PC-3 (cell line): ENCODE results near the gene FAM184A. TPM values are rescaled to one million over a fixed set of nuclear protein-coding genes. Genes with fewer than 3 reads are reported as not detected.

Experiments
- ATAC-seq: fragments of 200-7000 bp; cut with Tn5 transposase; 2 replicates; pipeline ENCODE4 v1.9.1; 2020; ENCODE audit warnings: mild to moderate bottlenecking, moderate library complexity
- BruUV-seq: library from RNA; stranded (reverse); fragments of 400-500 nt; replicated peaks from 2 replicates; lab custom pipeline; 2021; lab: Mats Ljungman, UMichigan
- CTCF ChIA-PET: fragments of 300-600 bp; sonication (Branson Sonifier 250); formaldehyde crosslinking; loops from one replicate; lab custom pipeline; 2022; ENCODE audit warnings: antibody characterized with exemption; lab: Charles Lee
- POLR2A ChIA-PET: fragments of 300-600 bp; sonication (Branson Sonifier 250); formaldehyde crosslinking; loops from one replicate; lab custom pipeline; 2022; ENCODE audit warnings: antibody characterized with exemption; ENCODE audit not compliant: unreplicated experiment; lab: Charles Lee
- DNase-seq: peaks from one replicate; pipeline ENCODE4 v3.0.0-alpha.2; 2015
- H2AFZ ChIP-seq: fragments of 300-600 bp; sonication (generic); 2 replicates; pipeline ENCODE4 v1.6.0; 2016; ENCODE audit warnings: antibody characterized with exemption, low read length
- H3F3A ChIP-seq: fragments of 300-600 bp; sonication (generic); one replicate; pipeline ENCODE4 v1.6.0; 2017; ENCODE audit warnings: antibody characterized with exemption, low read length, control low read depth, mild to moderate bottlenecking; ENCODE audit not compliant: unreplicated experiment
- H3K27ac ChIP-seq: fragments of 300-600 bp; sonication (generic); 2 replicates; pipeline ENCODE4 v1.5.1; 2016; ENCODE audit warnings: mild to moderate bottlenecking, low read length
- H3K27me3 ChIP-seq: fragments of 300-600 bp; sonication (generic); 2 replicates; pipeline ENCODE4 v1.6.1; 2016; ENCODE audit warnings: low read length, mixed read lengths
- H3K36me3 ChIP-seq: fragments of 300-600 bp; sonication (generic); 2 replicates; pipeline ENCODE4 v1.6.1; 2016; ENCODE audit warnings: low read depth, mixed run types, low read length, mixed read lengths
- H3K4me1 ChIP-seq: fragments of 300-600 bp; sonication (generic); 2 replicates; pipeline ENCODE4 v1.5.1; 2016; ENCODE audit warnings: low read length; ENCODE audit not compliant: insufficient read depth
- H3K4me2 ChIP-seq: fragments of 300-600 bp; sonication (generic); 2 replicates; pipeline ENCODE4 v1.6.0; 2016; ENCODE audit warnings: low read length
- H3K4me3 ChIP-seq: fragments of 300-600 bp; sonication (generic); 2 replicates; pipeline ENCODE4 v1.5.1; 2016; ENCODE audit warnings: mild to moderate bottlenecking, low read length, mixed read lengths
- H3K79me2 ChIP-seq: fragments of 300-600 bp; sonication (generic); 2 replicates; pipeline ENCODE4 v1.6.1; 2017; ENCODE audit warnings: low read length, mixed read lengths
- H3K9ac ChIP-seq: fragments of 300-600 bp; sonication (generic); 2 replicates; pipeline ENCODE4 v1.6.0; 2016; ENCODE audit warnings: mild to moderate bottlenecking, low read length
- H3K9me2 ChIP-seq: fragments of 300-600 bp; sonication (generic); replicated peaks from 2 replicates; pipeline ENCODE4 v1.6.1; 2016; ENCODE audit warnings: mixed run types, low read length, mixed read lengths
- H3K9me3 ChIP-seq: fragments of 300-600 bp; sonication (generic); 2 replicates; pipeline ENCODE4 v1.6.1; 2016; ENCODE audit warnings: low read length, mixed read lengths
- H4K20me1 ChIP-seq: fragments of 300-600 bp; sonication (generic); 2 replicates; pipeline ENCODE4 v1.6.1; 2016; ENCODE audit warnings: low read length, mixed read lengths
- EZH2 ChIP-seq: fragments of 300-600 bp; sonication (generic); IDR thresholded peaks from one replicate; pipeline ENCODE4 v1.6.1; 2017; ENCODE audit warnings: antibody characterized with exemption, mild to moderate bottlenecking, low read length; ENCODE audit not compliant: unreplicated experiment
- EZH2phosphoT487 ChIP-seq: fragments of 300-600 bp; sonication (generic); IDR thresholded peaks from 2 replicates; pipeline ENCODE4 v1.6.1; 2018; ENCODE audit warnings: mild to moderate bottlenecking, antibody characterized with exemption, low read length, borderline replicate concordance
- intact Hi-C: fragments of 100-400 bp; cut with micrococcal nuclease; formaldehyde crosslinking; loops from 2 replicates; pipeline ENCODE4 v1.9.0; 2023
- total RNA-seq: library from RNA; depleted of rRNA; stranded (reverse); fragments of >200 nt; gene quantifications from 2 replicates; pipeline ENCODE4 v1.2.3, GENCODE V29; 2014
- TF ChIP-seq, protein P1 (sequence below): fragments of 300-600 bp; sonication (generic); conservative IDR thresholded peaks from 2 replicates; pipeline ENCODE4 v1.5.1; 2017; ENCODE audit warnings: antibody characterized with exemption, low read depth, mild to moderate bottlenecking, low read length

FAM184A gene
- total RNA-seq, 1 experiment from 2014 or later: 4.4 TPM

DNA sequence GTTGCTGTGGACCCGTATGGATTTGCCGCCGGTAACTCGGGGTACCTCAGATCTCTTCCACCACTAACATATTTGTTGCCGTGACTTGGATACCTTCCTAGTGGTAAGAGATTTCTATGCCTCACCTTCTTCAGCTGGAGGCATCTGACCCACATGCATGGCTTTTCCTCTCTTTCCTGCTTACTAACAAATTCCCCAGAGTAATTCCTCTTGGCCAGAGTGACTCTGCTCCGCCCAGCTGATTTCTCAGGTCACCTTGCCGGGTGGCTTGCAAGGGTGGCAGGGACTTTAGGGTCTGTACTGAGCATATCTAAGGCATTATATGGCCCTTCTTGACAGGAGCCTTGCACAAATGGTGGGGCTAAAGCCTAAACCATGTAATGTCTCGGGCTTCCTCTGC is 38.2 kb downstream of the FAM184A start:
- ChIA-PET CTCF (no interaction called here), POLR2A (no interaction called here)
- no peaks in the 10 kb centered on the region for H3F3A ChIP-seq
- no peaks in the 10 kb centered on the region for H3K9me3 ChIP-seq
- H3K27me3 ChIP-seq: no peaks in the 10 kb centered on the region
- H2AFZ ChIP-seq: no peak overlapping the region
- ATAC-seq (no peak), DNase-seq (no peak)
- H3K4me1 ChIP-seq: no peaks in the 10 kb centered on the region
- H3K36me3 ChIP-seq: no peaks in the 10 kb centered on the region
- H3K4me2 ChIP-seq: no peak overlapping the region
- intact Hi-C loops: no loop called here
- TF ChIP-seq EZH2 (no peak), EZH2phosphoT487 (no peak)
- TF ChIP-seq, protein P1, sequence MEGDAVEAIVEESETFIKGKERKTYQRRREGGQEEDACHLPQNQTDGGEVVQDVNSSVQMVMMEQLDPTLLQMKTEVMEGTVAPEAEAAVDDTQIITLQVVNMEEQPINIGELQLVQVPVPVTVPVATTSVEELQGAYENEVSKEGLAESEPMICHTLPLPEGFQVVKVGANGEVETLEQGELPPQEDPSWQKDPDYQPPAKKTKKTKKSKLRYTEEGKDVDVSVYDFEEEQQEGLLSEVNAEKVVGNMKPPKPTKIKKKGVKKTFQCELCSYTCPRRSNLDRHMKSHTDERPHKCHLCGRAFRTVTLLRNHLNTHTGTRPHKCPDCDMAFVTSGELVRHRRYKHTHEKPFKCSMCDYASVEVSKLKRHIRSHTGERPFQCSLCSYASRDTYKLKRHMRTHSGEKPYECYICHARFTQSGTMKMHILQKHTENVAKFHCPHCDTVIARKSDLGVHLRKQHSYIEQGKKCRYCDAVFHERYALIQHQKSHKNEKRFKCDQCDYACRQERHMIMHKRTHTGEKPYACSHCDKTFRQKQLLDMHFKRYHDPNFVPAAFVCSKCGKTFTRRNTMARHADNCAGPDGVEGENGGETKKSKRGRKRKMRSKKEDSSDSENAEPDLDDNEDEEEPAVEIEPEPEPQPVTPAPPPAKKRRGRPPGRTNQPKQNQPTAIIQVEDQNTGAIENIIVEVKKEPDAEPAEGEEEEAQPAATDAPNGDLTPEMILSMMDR: no peak
- H3K27ac ChIP-seq: no peak overlapping the region
- BruUV-seq: no TSS peak
- no peaks in the 10 kb centered on the region for H3K79me2 ChIP-seq
- H4K20me1 ChIP-seq: no peaks in the 10 kb centered on the region
- no peak overlapping the region for H3K9ac ChIP-seq
- H3K4me3 ChIP-seq: no peak overlapping the region
- no peaks in the 10 kb centered on the region for H3K9me2 ChIP-seq

- Histone ChIP-seq H3K27ac (no peak overlapping the region), H2AFZ (no peak overlapping the region), H3K79me2 (no peaks in the 10 kb centered on the region), H3K36me3 (no peaks in the 10 kb centered on the region), H3F3A (no peaks in the 10 kb centered on the region), H3K9ac (no peak overlapping the region), H4K20me1 (no peaks in the 10 kb centered on the region), H3K9me2 (no peaks in the 10 kb centered on the region), H3K27me3 (no peaks in the 10 kb centered on the region), H3K4me3 (no peak overlapping the region), H3K4me2 (no peak overlapping the region), H3K9me3 (no peaks in the 10 kb centered on the region), H3K4me1 (no peaks in the 10 kb centered on the region)
- intact Hi-C loops: no loop called here
- BruUV-seq: no TSS peak
- CTCF ChIA-PET: no interaction called here
- DNase-seq (no peak), ATAC-seq (no peak)
- no peak for TF ChIP-seq EZH2
- no peak for TF ChIP-seq EZH2phosphoT487
- TF ChIP-seq, protein P1: no peak
- POLR2A ChIA-PET: no interaction called here
These were observed 40.4 kb downstream of the FAM184A start for GRCh38 chr6:119037941-119038623.

- intact Hi-C loops: no loop called here
- H3K79me2 ChIP-seq: no peaks in the 10 kb centered on the region
- ATAC-seq: no peak
- no peak overlapping the region for H3K4me3 ChIP-seq
- no peak overlapping the region for H2AFZ ChIP-seq
- no peaks in the 10 kb centered on the region for H4K20me1 ChIP-seq
- no peaks in the 10 kb centered on the region for H3K9me3 ChIP-seq
- no peaks in the 10 kb centered on the region for H3K27me3 ChIP-seq
- ChIA-PET POLR2A (no interaction called here), CTCF (no interaction called here)
- no peaks in the 10 kb centered on the region for H3K9me2 ChIP-seq
- no peaks in the 10 kb centered on the region for H3K4me1 ChIP-seq
- no peaks in the 10 kb centered on the region for H3F3A ChIP-seq
- no peak for DNase-seq
- no peaks in the 10 kb centered on the region for H3K36me3 ChIP-seq
- H3K9ac ChIP-seq: no peak overlapping the region
- H3K27ac ChIP-seq: no peak overlapping the region
- no TSS peak for BruUV-seq
- no peak for TF ChIP-seq EZH2
- TF ChIP-seq EZH2phosphoT487: no peak
- TF ChIP-seq, protein P1: no peak
- no peak overlapping the region for H3K4me2 ChIP-seq
These were observed 41.2 kb downstream of the FAM184A start for GRCh38 chr6:119037264-119037663.
